H1 (cell line): ENCODE data around the gene NLRP1. TPM values are rescaled to one million over a fixed set of nuclear protein-coding genes. Genes with fewer than 3 reads are reported as not detected.

Experiments used
- BCL11A ChIP-seq, 2 experiments: IDR thresholded peaks; one replicate each; pipeline ENCODE4 v1.6.1; 2011; ENCODE audit warnings: low read depth in 2 of 2, low read length in 2 of 2, mild to moderate bottlenecking in 2 of 2
- E2F6 ChIP-seq: IDR thresholded peaks from 2 replicates; pipeline ENCODE4 v1.6.1; 2012; ENCODE audit warnings: inconsistent platforms
- RNF2 ChIP-seq: fragments of 200-900, 300-1000 bp; sonication (generic); IDR thresholded peaks from 2 replicates; pipeline ENCODE4 v1.7.1; 2016; ENCODE audit warnings: borderline replicate concordance, low read depth, mild to moderate bottlenecking, antibody characterized with exemption, low read length; ENCODE audit not compliant: poor library complexity, severe bottlenecking; ENCODE audit errors: missing control alignments
- polyA plus RNA-seq, 7 experiments: library from polyadenylated mRNA; depleted of rRNA in 3 of 7; stranded (reverse) in 5 of 7; unstranded in 2 of 7; fragments of >200 nt in 5 of 7; fragments of 200-250 nt in 2 of 7; gene quantifications; 1 replicate in 5 of 7; 2 replicates in 1 of 7; 4 replicates in 1 of 7; pipeline versions ENCODE4 v1.2.1 to v1.2.3, GENCODE V29; 2011 to 2013; ENCODE audit warnings: missing spikeins in 2 of 7, mixed read lengths in 2 of 7
- total RNA-seq: library from RNA; stranded (reverse); fragmentation: NEBNext Ultra II Directional; extraction: Animal tissue kit (Norgen Biotek cat#: 25700); gene quantifications from 2 replicates; pipeline ENCODE4 v1.2.1, GENCODE V29; 2021

NLRP1 gene
- total and polyA plus RNA-seq, 2 of the 8 experiments (the other 6 are each of a cell fraction or from before 2014, with no cell fraction given) = 8.6 to 10.4 TPM

- TF ChIP-seq BCL11A (IDR thresholded peaks at IDR 0.05; ENCODE audit: low read depth in 2 of 2, low read length in 2 of 2) (no peak), E2F6 (no peak), RNF2 (no peak)
Observed at GRCh38 chr17:5485270-5486205, 98.8 kb downstream of the NLRP1 start, which contains the start of gene DERL2 (continued).
